ENCODE results near the gene PTPRS. TPM values are rescaled to one million over a fixed set of nuclear protein-coding genes. Genes with fewer than 3 reads are reported as not detected.

PTPRS gene
- total RNA-seq, 1 donor from 2014 or later, result 167 TPM

- H3K4me3 ChIP-seq, result no peak overlapping the region
- TF ChIP-seq CTCF (IDR thresholded peaks at IDR 0.05) (no peak), EZH2phosphoT487 (IDR thresholded peaks at IDR 0.05) (no peak), EZH2 (IDR thresholded peaks at IDR 0.05) (no peak)
Measured at GRCh38 chr19:5308451-5309437, 31.9 kb downstream of the PTPRS start.

GRCh38 chr19:5307655-5308054 is 33.0 kb downstream of the PTPRS start:
- H3K27ac ChIP-seq, result peak overlapping the region; percentile 3
- Mint-ChIP-seq H3K4me3 (no peak overlapping the region), H3K36me3 (peaks cover 7% of the 10 kb centered on the region)

More at GRCh38 chr19:5308451-5309437, 31.9 kb downstream of the PTPRS start:
- H4K20me1 ChIP-seq (ENCODE audit: low read depth), result peaks cover 99% of the 10 kb centered on the region
- no peak for DNase-seq (ENCODE audit: low spot score)
- Mint-ChIP-seq H3K4me3 (no peak overlapping the region), H3K4me1 (peaks cover 12% of the 10 kb centered on the region), H3K27ac (peak overlapping the region; percentile 50), H3K9me3 (no peaks in the 10 kb centered on the region), H3K36me3 (peaks cover 7% of the 10 kb centered on the region), H3K27me3 (ENCODE audit: insufficient read depth, low read depth) (peaks cover 10% of the 10 kb centered on the region)
- peak overlapping the region; percentile 31 for H3K27ac ChIP-seq
- no peaks in the 10 kb centered on the region for H3K27me3 ChIP-seq
- H3K4me1 ChIP-seq, result no peaks in the 10 kb centered on the region
- H2AFZ ChIP-seq (replicated peaks), result no peak overlapping the region
- no peak overlapping the region for H3K4me2 ChIP-seq
- no peak overlapping the region for H3K9ac ChIP-seq
- H3K9me3 ChIP-seq (ENCODE audit: low read depth), result no peaks in the 10 kb centered on the region
- no peaks in the 10 kb centered on the region for H3K36me3 ChIP-seq
- no peaks in the 10 kb centered on the region for H3F3A ChIP-seq (ENCODE audit: low read depth)
- peaks cover 93% of the 10 kb centered on the region for H3K79me2 ChIP-seq (ENCODE audit: low read depth)

GRCh38 chr19:5305163-5305562 is 35.4 kb downstream of the PTPRS start:
- H3K36me3 ChIP-seq, result no peaks in the 10 kb centered on the region
- Mint-ChIP-seq H3K27ac (no peak overlapping the region), H3K36me3 (peaks cover 5% of the 10 kb centered on the region), H3K27me3 (ENCODE audit: insufficient read depth, low read depth) (peaks cover 9% of the 10 kb centered on the region), H3K4me1 (peaks cover 12% of the 10 kb centered on the region), H3K9me3 (no peaks in the 10 kb centered on the region), H3K4me3 (no peak overlapping the region)
- peaks cover 92% of the 10 kb centered on the region for H3K79me2 ChIP-seq (ENCODE audit: low read depth)
- no peak overlapping the region for H3K4me3 ChIP-seq
- no peak overlapping the region for H2AFZ ChIP-seq (replicated peaks)
- no peak overlapping the region for H3K27ac ChIP-seq
- peaks cover 98% of the 10 kb centered on the region for H4K20me1 ChIP-seq (ENCODE audit: low read depth)
- TF ChIP-seq EZH2phosphoT487 (IDR thresholded peaks at IDR 0.05) (no peak), CTCF (IDR thresholded peaks at IDR 0.05) (no peak), EZH2 (IDR thresholded peaks at IDR 0.05) (no peak)
- no peak for DNase-seq (ENCODE audit: low spot score)
- no peaks in the 10 kb centered on the region for H3K4me1 ChIP-seq
- H3K9me3 ChIP-seq (ENCODE audit: low read depth), result no peaks in the 10 kb centered on the region
- H3K27me3 ChIP-seq, result no peaks in the 10 kb centered on the region
- H3F3A ChIP-seq (ENCODE audit: low read depth), result no peaks in the 10 kb centered on the region
- no peak overlapping the region for H3K4me2 ChIP-seq
- H3K9ac ChIP-seq, result no peak overlapping the region

More at GRCh38 chr19:5307655-5308054, 33.0 kb downstream of the PTPRS start:
- Histone ChIP-seq H3K36me3 (no peaks in the 10 kb centered on the region), H3K9ac (no peak overlapping the region), H2AFZ (replicated peaks) (no peak overlapping the region), H3F3A (ENCODE audit: low read depth) (no peaks in the 10 kb centered on the region), H3K79me2 (ENCODE audit: low read depth) (peaks cover 92% of the 10 kb centered on the region), H3K27me3 (no peaks in the 10 kb centered on the region), H3K9me3 (ENCODE audit: low read depth) (no peaks in the 10 kb centered on the region), H4K20me1 (ENCODE audit: low read depth) (peaks cover 97% of the 10 kb centered on the region), H3K4me2 (no peak overlapping the region), H3K4me3 (no peak overlapping the region), H3K4me1 (no peaks in the 10 kb centered on the region)
- no peak for DNase-seq (ENCODE audit: low spot score)
- no peak overlapping the region for H3K27ac Mint-ChIP-seq
- H3K9me3 Mint-ChIP-seq, result no peaks in the 10 kb centered on the region
- TF ChIP-seq CTCF (IDR thresholded peaks at IDR 0.05), result no peak
- no peak for TF ChIP-seq EZH2phosphoT487 (IDR thresholded peaks at IDR 0.05)
- TF ChIP-seq EZH2 (IDR thresholded peaks at IDR 0.05), result no peak
- peaks cover 12% of the 10 kb centered on the region for H3K4me1 Mint-ChIP-seq
- peaks cover 10% of the 10 kb centered on the region for H3K27me3 Mint-ChIP-seq (ENCODE audit: insufficient read depth, low read depth)

All from neural progenitor cell (in vitro differentiated cells).